Right renal pelvis (tissue), 4 donors: Measurements from ENCODE around the gene ANKRD2. TPM values are rescaled to one million over a fixed set of nuclear protein-coding genes. Genes with fewer than 3 reads are reported as not detected.

Experiments used
- DNase-seq, 4 donors: peaks; one replicate each; pipeline ENCODE4 v3.0.0-alpha.2; 2013; ENCODE audit warnings: low read depth in 4 of 4, low spot score in 3 of 4, missing footprints in 1 of 4
- polyA plus RNA-seq, 4 donors: library from polyadenylated mRNA; unstranded; fragments of 120-200 nt; gene quantifications; one replicate each; pipeline ENCODE4 v1.2.1, GENCODE V29; 2013; ENCODE audit not compliant: insufficient read length in 4 of 4

Gene ANKRD2
- polyA plus RNA-seq, 4 donors = 0.37 to 0.93 (median 0.38) TPM

- DNase-seq = no peak
These were observed 18.3 kb downstream of the ANKRD2 start for GRCh38 chr10:97590748-97591495.

DNA sequence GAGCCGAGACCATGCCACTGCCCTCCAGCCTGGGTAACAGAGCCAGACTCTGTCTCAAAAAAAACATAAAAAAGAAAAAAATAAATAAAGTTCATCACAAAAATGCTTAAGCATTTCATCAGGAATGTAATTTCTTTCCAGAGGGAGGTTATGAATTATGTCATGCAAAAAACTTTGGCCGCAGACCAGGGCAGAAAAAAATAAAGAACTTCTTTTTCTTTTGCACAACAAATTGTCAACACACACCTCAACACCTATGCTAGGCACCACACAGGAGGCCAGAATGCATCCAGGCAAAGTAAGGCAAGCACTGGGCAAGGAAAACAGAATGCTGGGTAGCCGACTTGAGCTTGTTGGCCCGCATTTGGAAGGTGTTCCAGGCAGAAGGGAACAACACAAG lies 20.8 kb downstream of the ANKRD2 start:
- no peak for DNase-seq

- DNase-seq = no peak
These were observed 23.8 kb downstream of the ANKRD2 start for GRCh38 chr10:97596101-97597082.

- no peak for DNase-seq
These were observed 25.2 kb downstream of the ANKRD2 start for GRCh38 chr10:97597778-97598177.

DNA sequence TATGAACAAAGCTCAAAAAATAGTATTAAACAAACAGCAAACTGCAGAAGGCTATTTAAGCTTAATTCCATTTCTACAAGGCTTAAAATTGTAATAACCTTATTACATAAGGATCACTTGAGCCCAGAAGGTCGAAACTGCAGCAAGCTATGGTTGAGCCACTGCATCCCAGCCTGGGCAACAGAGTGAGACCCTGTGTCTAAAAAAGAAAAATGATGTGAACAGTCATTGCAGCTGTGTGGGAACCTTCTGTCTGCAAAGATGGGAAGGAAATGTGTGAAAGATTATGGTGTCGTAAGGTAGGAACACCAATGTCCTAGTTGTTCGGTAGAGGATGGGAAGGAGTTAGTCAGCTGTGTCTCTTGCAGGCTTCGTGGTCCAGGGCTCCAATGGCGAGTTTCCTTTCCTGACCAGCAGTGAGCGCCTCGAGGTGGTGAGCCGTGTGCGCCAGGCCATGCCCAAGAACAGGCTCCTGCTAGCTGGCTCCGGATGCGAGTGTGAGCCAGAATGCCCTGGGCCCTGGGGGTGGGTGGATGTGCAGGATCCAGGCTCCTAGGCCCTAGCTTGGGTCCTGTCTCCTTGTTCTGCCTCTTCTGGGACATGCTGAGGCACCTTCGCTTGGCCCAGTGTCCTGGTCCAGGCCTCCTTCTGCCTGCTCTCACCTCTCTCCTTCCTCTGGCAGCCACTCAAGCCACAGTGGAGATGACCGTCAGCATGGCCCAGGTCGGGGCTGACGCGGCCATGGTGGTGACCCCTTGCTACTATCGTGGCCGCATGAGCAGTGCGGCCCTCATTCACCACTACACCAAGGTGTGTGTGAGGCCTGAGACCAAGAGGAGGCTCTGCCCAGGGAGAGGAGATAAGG lies 26.1 kb downstream of the ANKRD2 start:
- no peak for DNase-seq

- DNase-seq = no peak
These were observed 26.7 kb downstream of the ANKRD2 start for GRCh38 chr10:97599272-97599619.

- no peak for DNase-seq
These were observed 28.0 kb downstream of the ANKRD2 start for GRCh38 chr10:97600616-97601015.

GRCh38 chr10:97601268-97602215 lies 29.0 kb downstream of the ANKRD2 start:
- no peak for DNase-seq

DNA sequence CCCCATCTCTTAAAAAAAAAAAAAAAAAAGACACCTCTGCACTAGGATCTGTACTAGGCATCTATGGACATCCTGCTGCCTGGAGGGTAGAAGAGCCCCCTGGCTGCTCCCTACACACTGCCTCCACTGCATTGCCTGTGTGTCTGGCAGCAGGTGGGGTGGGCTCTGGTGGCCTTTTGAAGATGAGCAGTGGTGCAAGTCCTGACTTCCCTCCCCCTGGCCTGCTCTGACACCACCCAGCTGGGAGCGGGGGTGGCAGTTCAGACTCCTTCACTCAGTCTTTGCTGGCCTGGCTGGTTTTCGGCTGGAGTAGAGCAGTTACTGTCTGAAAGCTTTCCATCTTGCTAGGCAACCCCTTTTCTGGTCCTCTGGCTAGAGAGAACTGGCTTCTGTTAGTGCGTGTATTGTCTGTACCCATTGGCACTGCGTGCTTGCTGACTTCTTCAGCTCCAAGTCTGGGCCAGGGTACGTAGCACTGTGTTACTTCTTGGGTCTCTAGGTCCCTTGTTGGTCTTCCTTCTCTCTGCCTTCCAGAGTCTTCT lies 34.6 kb downstream of the ANKRD2 start:
- no peak for DNase-seq

DNA sequence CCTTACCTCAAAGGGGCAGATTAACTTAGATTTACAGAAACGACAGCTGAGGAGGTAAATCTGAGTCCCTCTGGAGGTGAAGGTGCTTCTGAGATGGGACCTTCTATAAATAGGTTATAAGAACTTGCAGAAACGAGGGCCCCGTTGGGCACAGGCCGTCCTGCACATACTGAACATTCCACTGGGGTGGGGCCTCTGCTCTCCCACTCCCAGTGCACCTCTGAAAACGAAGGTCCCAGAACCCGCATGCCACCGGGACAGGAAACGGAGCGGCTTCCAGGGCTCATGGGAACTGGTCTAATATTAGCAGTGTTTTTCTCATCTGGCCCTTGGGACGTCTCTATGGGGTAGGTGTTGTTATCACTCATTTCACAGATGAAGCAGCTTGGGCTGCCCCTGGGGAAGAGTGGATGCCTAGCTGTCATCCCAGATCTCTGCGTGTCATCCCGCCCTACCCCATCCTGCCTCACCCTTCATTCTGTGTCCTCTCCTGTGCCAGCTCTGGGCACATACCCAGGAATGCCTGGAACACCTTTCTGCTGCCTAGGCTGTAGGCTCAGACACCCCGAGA lies 36.5 kb downstream of the ANKRD2 start:
- no peak for DNase-seq

DNA sequence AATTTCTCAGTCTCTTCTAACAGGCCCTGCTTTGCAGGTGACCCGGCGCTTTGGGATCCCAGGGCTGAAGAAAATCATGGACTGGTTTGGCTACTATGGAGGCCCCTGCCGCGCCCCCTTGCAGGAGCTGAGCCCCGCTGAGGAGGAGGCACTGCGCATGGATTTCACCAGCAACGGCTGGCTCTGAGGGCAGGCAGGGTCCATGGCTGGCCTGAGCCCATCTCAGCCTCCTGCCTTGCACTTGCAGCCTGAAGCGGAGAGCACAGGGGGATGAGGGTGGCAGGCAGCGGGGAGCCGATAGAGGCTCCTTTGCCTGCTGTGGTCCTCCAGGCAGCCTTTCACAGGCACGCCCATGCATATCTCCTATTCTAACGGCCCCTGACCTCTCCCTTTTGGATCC lies 38.9 kb downstream of the ANKRD2 start:
- no peak for DNase-seq

DNA sequence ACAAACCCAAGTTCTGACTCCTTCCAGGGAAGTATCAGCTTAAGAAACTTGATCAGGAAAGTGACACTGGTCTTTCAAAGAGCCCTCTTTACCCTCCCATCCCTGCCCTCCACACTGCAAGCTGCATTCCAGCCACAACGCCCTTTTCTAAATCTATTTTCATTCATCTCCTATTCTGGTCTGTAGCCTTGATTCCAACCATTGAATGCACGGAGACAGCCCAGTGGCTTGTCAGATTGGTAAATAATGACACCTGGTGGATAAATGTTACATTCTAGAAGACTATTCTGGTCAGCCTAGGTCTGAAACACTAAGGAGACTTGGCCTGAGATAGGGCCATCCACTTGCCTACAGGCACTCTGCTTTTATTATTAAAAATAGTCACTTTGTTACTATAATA lies 39.8 kb downstream of the ANKRD2 start:
- DNase-seq = no peak

DNA sequence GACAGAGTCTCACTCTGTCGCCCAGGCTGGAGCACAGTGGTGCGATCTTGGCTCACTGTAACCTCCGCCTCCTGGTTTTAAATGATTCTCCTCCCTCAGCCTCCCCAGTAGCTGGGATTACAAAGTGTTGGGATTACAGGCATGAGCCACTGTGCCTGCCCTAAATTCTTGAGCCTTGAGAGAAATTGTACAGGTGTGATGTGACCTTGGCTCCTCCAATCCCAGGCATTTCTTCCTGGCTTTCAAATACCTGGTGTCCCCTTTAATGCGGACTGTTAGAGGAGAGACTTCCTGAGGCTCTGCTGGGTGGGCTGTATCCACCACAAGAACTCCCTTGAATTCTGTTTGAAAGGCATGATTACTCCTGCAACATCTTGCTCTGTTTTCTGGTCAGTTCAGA lies 45.7 kb downstream of the ANKRD2 start:
- no peak for DNase-seq

GRCh38 chr10:97618733-97619132 lies 46.2 kb downstream of the ANKRD2 start:
- no peak for DNase-seq

GRCh38 chr10:97623277-97623676 lies 50.7 kb downstream of the ANKRD2 start:
- no peak for DNase-seq

- DNase-seq = no peak
These were observed 55.2 kb downstream of the ANKRD2 start for GRCh38 chr10:97627731-97628130.

DNA sequence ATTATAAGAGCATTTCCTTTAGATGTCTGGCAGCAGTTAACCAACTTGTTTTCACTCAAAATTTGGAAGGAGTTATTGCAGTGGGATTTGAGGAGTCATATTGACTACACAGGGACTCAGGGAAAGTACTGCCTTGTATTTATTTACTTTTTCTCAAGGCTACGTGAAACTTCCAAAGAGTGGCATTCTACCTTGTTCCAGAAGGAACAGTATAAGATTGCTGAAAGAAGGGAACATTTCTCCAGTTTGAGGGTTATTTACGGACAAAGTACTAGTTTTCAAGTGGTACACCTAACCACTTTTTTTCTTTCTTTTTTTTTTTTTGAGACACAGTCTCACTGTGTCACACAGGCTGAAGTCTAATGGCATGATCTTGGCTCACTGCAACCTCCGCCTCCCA lies 55.6 kb downstream of the ANKRD2 start:
- no peak for DNase-seq

GRCh38 chr10:97629289-97629688 lies 56.7 kb downstream of the ANKRD2 start:
- no peak for DNase-seq

DNA sequence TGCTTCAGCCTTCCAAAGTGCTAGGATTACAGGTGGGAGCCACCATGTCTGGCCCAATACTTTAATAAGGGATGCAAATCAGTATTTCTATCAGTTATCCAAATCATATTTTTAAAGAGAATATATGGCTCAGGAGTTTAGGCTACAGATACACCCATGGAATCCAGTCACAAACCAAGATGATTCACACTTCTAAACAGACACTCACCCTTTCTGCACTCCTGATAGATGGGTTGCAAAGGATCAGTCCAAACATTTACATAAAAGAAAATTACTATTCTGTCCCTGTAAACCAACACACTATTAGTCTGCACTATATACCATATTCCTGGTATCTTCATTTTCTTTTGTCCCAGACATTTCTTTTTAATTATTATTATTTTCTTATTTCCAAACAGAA lies 58.5 kb downstream of the ANKRD2 start:
- no peak for DNase-seq
